ENCODE results near the gene NT5M.
"Not testable (repeated sequence)": the region's sequence is repeated elsewhere in the genome, so short reads cannot be mapped to it uniquely, and the experiment has no call there.

NT5M gene

GRCh38 chr17:17379197-17379991 lies 76.2 kb downstream of the NT5M start:
- H3K27ac ChIP-seq: no peak overlapping the region
- CTCF ChIA-PET: no interaction called here
- POLR2A ChIA-PET (ENCODE audit: low non-redundant PET): no interaction called here
- no peak for TF ChIP-seq CTCF (conservative IDR thresholded peaks at IDR 0.05; ENCODE audit: low read depth)
- no peak for DNase-seq (ENCODE audit: low spot score)

GRCh38 chr17:17380145-17380925 lies 77.2 kb downstream of the NT5M start:
- H3K27ac ChIP-seq: no peak overlapping the region
- no peak for TF ChIP-seq CTCF (conservative IDR thresholded peaks at IDR 0.05; ENCODE audit: low read depth)
- no peak for DNase-seq (ENCODE audit: low spot score)
- ChIA-PET CTCF (no interaction called here), POLR2A (ENCODE audit: low non-redundant PET) (no interaction called here)

- POLR2A ChIA-PET (ENCODE audit: low non-redundant PET): no interaction called here
- TF ChIP-seq CTCF (conservative IDR thresholded peaks at IDR 0.05; ENCODE audit: low read depth): no peak
- H3K27ac ChIP-seq: no peak overlapping the region
- no peak for DNase-seq (ENCODE audit: low spot score)
- CTCF ChIA-PET: interaction anchor here (0.7 kb wide), 1 partner anchor 46 kb away, joined by 3 read pairs; no protein-coding TSS in a partner anchor
These were observed 78.4 kb downstream of the NT5M start for GRCh38 chr17:17381446-17382064.

GRCh38 chr17:17382065-17382459 lies 78.9 kb downstream of the NT5M start:
- POLR2A ChIA-PET (ENCODE audit: low non-redundant PET): no interaction called here
- DNase-seq (ENCODE audit: low spot score): no peak
- CTCF ChIA-PET: interaction anchor here (0.7 kb wide), 1 partner anchor 109 kb away, joined by 4 read pairs; no protein-coding TSS in a partner anchor
- H3K27ac ChIP-seq: no peak overlapping the region
- no peak for TF ChIP-seq CTCF (conservative IDR thresholded peaks at IDR 0.05; ENCODE audit: low read depth)

GRCh38 chr17:17382971-17383370 lies 79.8 kb downstream of the NT5M start:
- ChIA-PET CTCF (no interaction called here), POLR2A (ENCODE audit: low non-redundant PET) (no interaction called here)
- TF ChIP-seq CTCF (conservative IDR thresholded peaks at IDR 0.05; ENCODE audit: low read depth): no peak
- DNase-seq (ENCODE audit: low spot score): no peak
- no peak overlapping the region for H3K27ac ChIP-seq

- DNase-seq (ENCODE audit: low spot score); CTCF ChIA-PET; H3K27ac ChIP-seq; POLR2A ChIA-PET (ENCODE audit: low non-redundant PET): not testable (repeated sequence)
These were observed 80.5 kb downstream of the NT5M start for GRCh38 chr17:17383431-17384290.

All from RWPE1 (cell line).